ENCODE results near the gene INPP5A. TPM values are rescaled to one million over a fixed set of nuclear protein-coding genes. Genes with fewer than 3 reads are reported as not detected.

Gene INPP5A
- total RNA-seq, 4 donors from 2014 or later, result 34.8 to 80.8 (median 52.8) TPM

GRCh38 chr10:132564690-132565089 is 27.1 kb downstream of the INPP5A start:
- TF ChIP-seq EP300 (IDR thresholded peaks at IDR 0.05; ENCODE audit: low read depth) (no peak), POLR2AphosphoS5 (IDR thresholded peaks at IDR 0.05) (no peak)
- in situ Hi-C loops (cut with MboI; ENCODE audit: low pct_ligation_motif_present in 1 of 4, low pct_unique_long_range_greater_than_20kb in 1 of 4, low sequenced_read_pairs in 3 of 4), result no loop called here
- no peak for DNase-seq

GRCh38 chr10:132565516-132566209 is 28.1 kb downstream of the INPP5A start:
- no peak overlapping the region for H3K27ac ChIP-seq
- intact Hi-C loops (cut with DNase I; ENCODE audit: low total_unique reads), result no loop called here
- no peak for TF ChIP-seq EP300 (IDR thresholded peaks at IDR 0.05; ENCODE audit: low read depth)
- TF ChIP-seq POLR2A (IDR thresholded peaks at IDR 0.05), result no peak
- TF ChIP-seq, protein P1, sequence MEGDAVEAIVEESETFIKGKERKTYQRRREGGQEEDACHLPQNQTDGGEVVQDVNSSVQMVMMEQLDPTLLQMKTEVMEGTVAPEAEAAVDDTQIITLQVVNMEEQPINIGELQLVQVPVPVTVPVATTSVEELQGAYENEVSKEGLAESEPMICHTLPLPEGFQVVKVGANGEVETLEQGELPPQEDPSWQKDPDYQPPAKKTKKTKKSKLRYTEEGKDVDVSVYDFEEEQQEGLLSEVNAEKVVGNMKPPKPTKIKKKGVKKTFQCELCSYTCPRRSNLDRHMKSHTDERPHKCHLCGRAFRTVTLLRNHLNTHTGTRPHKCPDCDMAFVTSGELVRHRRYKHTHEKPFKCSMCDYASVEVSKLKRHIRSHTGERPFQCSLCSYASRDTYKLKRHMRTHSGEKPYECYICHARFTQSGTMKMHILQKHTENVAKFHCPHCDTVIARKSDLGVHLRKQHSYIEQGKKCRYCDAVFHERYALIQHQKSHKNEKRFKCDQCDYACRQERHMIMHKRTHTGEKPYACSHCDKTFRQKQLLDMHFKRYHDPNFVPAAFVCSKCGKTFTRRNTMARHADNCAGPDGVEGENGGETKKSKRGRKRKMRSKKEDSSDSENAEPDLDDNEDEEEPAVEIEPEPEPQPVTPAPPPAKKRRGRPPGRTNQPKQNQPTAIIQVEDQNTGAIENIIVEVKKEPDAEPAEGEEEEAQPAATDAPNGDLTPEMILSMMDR (IDR thresholded peaks at IDR 0.05), result no peak
- TF ChIP-seq POLR2AphosphoS5 (IDR thresholded peaks at IDR 0.05), result no peak

More at GRCh38 chr10:132564690-132565089, 27.1 kb downstream of the INPP5A start:
- Histone ChIP-seq H3K4me3 (no peak overlapping the region), H3K9me3 (no peaks in the 10 kb centered on the region), H3K36me3 (no peaks in the 10 kb centered on the region), H3K27me3 (no peaks in the 10 kb centered on the region), H3K4me1 (peaks cover 5 to 20% (median 9%) of the 10 kb centered on the region in 4 donors), H3K27ac (no peak overlapping the region)
- 58 to 82% methylated on average over 4 to 11 of the region's 11 CpGs for WGBS, 2 donors (ENCODE audit: low coverage in 1 of 2)
- intact Hi-C loops (cut with DNase I; ENCODE audit: low total_unique reads), result no loop called here

GRCh38 chr10:132566892-132567291 is 29.3 kb downstream of the INPP5A start:
- in situ Hi-C loops (cut with MboI; ENCODE audit: low pct_ligation_motif_present in 1 of 4, low pct_unique_long_range_greater_than_20kb in 1 of 4, low sequenced_read_pairs in 3 of 4) (no loop called here), intact Hi-C loops (cut with DNase I; ENCODE audit: low total_unique reads) (no loop called here)
- H3K4me3 ChIP-seq, result no peak overlapping the region
- 89 to 95% methylated on average over 3 to 6 of the region's 6 CpGs for WGBS, 2 donors (ENCODE audit: low coverage in 1 of 2)
- DNase-seq, result no peak
- no peak for TF ChIP-seq POLR2AphosphoS5 (IDR thresholded peaks at IDR 0.05)
- no peak for TF ChIP-seq POLR2A (IDR thresholded peaks at IDR 0.05)
- TF ChIP-seq, protein P1 (IDR thresholded peaks at IDR 0.05), result no peak
- TF ChIP-seq EP300 (IDR thresholded peaks at IDR 0.05; ENCODE audit: low read depth), result no peak
- H3K27me3 ChIP-seq, result no peaks in the 10 kb centered on the region
- H3K36me3 ChIP-seq, result no peaks in the 10 kb centered on the region
- H3K9me3 ChIP-seq, result no peaks in the 10 kb centered on the region
- H3K4me1 ChIP-seq, result peaks cover 12 to 27% (median 15%) of the 10 kb centered on the region in 4 donors
- H3K27ac ChIP-seq, result no peak overlapping the region

More at GRCh38 chr10:132565516-132566209, 28.1 kb downstream of the INPP5A start:
- WGBS, 2 donors (ENCODE audit: low coverage in 1 of 2), result 93 to 100% methylated on average over 3 to 12 of the region's 12 CpGs
- no peak for DNase-seq
- Histone ChIP-seq H3K4me1 (peaks cover under 1 to 15% (median 2%) of the 10 kb centered on the region in 4 donors), H3K27me3 (no peaks in the 10 kb centered on the region), H3K9me3 (no peaks in the 10 kb centered on the region), H3K36me3 (no peaks in the 10 kb centered on the region), H3K4me3 (no peak overlapping the region)
- in situ Hi-C loops (cut with MboI; ENCODE audit: low pct_ligation_motif_present in 1 of 4, low pct_unique_long_range_greater_than_20kb in 1 of 4, low sequenced_read_pairs in 3 of 4), result no loop called here

- DNase-seq, result no peak
- TF ChIP-seq POLR2A (IDR thresholded peaks at IDR 0.05) (no peak), EP300 (IDR thresholded peaks at IDR 0.05; ENCODE audit: low read depth) (no peak), POLR2AphosphoS5 (IDR thresholded peaks at IDR 0.05) (no peak)
- TF ChIP-seq, protein P1 (IDR thresholded peaks at IDR 0.05), result no peak
- Histone ChIP-seq H3K36me3 (no peaks in the 10 kb centered on the region), H3K4me1 (peaks cover 28 to 37% (median 30%) of the 10 kb centered on the region in 4 donors), H3K9me3 (no peaks in the 10 kb centered on the region), H3K4me3 (no peak overlapping the region), H3K27me3 (no peaks in the 10 kb centered on the region), H3K27ac (no peak overlapping the region)
- intact Hi-C loops (cut with DNase I; ENCODE audit: low total_unique reads) (no loop called here), in situ Hi-C loops (cut with MboI; ENCODE audit: low pct_ligation_motif_present in 1 of 4, low pct_unique_long_range_greater_than_20kb in 1 of 4, low sequenced_read_pairs in 3 of 4) (no loop called here)
- 60 to 85% methylated on average over 1 to 10 of the region's 10 CpGs for WGBS, 2 donors (ENCODE audit: low coverage in 1 of 2)
Observed at GRCh38 chr10:132570265-132570664, 32.7 kb downstream of the INPP5A start.

Measured in transverse colon (tissue), 4 donors.